GM12878 (cell line): ENCODE data around the gene ZNF416. TPM values are rescaled to one million over a fixed set of nuclear protein-coding genes. Genes with fewer than 3 reads are reported as not detected.

Experiments
- ATAC-seq: fragments of 200-7000 bp; cut with Tn5 transposase; 3 replicates; pipeline ENCODE4 v1.9.1; 2020; ENCODE audit warnings: mild to moderate bottlenecking, moderate library complexity
- BruUV-seq: library from RNA; stranded (reverse); fragments of 400-500 nt; replicated peaks from 2 replicates; lab custom pipeline; 2021; lab: Mats Ljungman, UMichigan
- CTCF ChIA-PET: fragments of 300-600 bp; sonication (Branson Sonifier 250); formaldehyde crosslinking; extraction: SDS; loops from one replicate; lab custom pipeline; 2021; ENCODE audit warnings: inconsistent platforms; lab: Yijun Ruan, JAX
- POLR2A ChIA-PET: fragments of 350-600 bp; formaldehyde crosslinking; extraction: SDS; loops from one replicate; lab custom pipeline; 2021; ENCODE audit warnings: inconsistent platforms; lab: Charles Lee
- RAD21 ChIA-PET: fragments of 300-600 bp; sonication (Branson Sonifier 250); formaldehyde crosslinking; loops from one replicate; lab custom pipeline; 2023; ENCODE audit warnings: antibody characterized with exemption; ENCODE audit not compliant: unreplicated experiment; lab: Charles Lee
- SMC1A ChIA-PET: fragments of 300-600 bp; sonication (Branson Sonifier 250); formaldehyde crosslinking; loops from one replicate; lab custom pipeline; 2023; ENCODE audit not compliant: unreplicated experiment, uncharacterized antibody; lab: Charles Lee
- DNase-seq: peaks from one replicate; pipeline ENCODE4 v3.0.0-alpha.2; 2011; ENCODE audit warnings: low read depth, low spot score
- FAIRE-seq: peaks from 3 replicates; lab custom pipeline; 2011; peaks lifted over from hg19 to GRCh38; lab: Jason Lieb, UNC
- H2AFZ ChIP-seq: 2 replicates; pipeline ENCODE4 v1.6.0; 2011; ENCODE audit warnings: low read depth, low read length, control low read depth; ENCODE audit not compliant: control insufficient read depth
- H3K27ac ChIP-seq: 2 replicates; pipeline ENCODE4 v1.5.1; 2011; ENCODE audit warnings: control low read depth; ENCODE audit not compliant: control insufficient read depth, insufficient read depth
- H3K27me3 ChIP-seq, 2 experiments: replicated peaks in 1 of 2; 2 replicates each; pipeline versions ENCODE4 v1.6.0 to v1.6.1; 2011; ENCODE audit warnings: low read length in 1 of 2; ENCODE audit not compliant: control insufficient read depth in 2 of 2, insufficient read depth in 2 of 2
- H3K36me3 ChIP-seq, 2 experiments: 2 replicates each; pipeline ENCODE4 v1.5.1; 2011; ENCODE audit warnings: low read length in 1 of 2; ENCODE audit not compliant: control insufficient read depth in 2 of 2, insufficient read depth in 2 of 2
- H3K4me1 ChIP-seq: 2 replicates; pipeline ENCODE4 v1.6.1; 2011; ENCODE audit warnings: mild to moderate bottlenecking, low read length, moderate library complexity, mixed read lengths; ENCODE audit not compliant: control insufficient read depth, insufficient read depth
- H3K4me2 ChIP-seq: 2 replicates; pipeline ENCODE4 v1.6.0; 2011; ENCODE audit warnings: control low read depth; ENCODE audit not compliant: control insufficient read depth, insufficient read depth
- H3K4me3 ChIP-seq: fragments of 200-600 bp; sonication (generic); 2 replicates; pipeline ENCODE4 v1.5.1; 2016
- H3K79me2 ChIP-seq: 2 replicates; pipeline ENCODE4 v1.6.0; 2011; ENCODE audit warnings: low read length; ENCODE audit not compliant: control insufficient read depth, insufficient read depth
- H3K9ac ChIP-seq: 2 replicates; pipeline ENCODE4 v1.8.0; 2011; ENCODE audit warnings: low read length, control low read depth, mixed read lengths; ENCODE audit not compliant: control insufficient read depth, insufficient read depth
- H3K9me3 ChIP-seq: replicated peaks from 3 replicates; pipeline ENCODE4 v1.5.1; 2011; ENCODE audit warnings: mild to moderate bottlenecking, low read length; ENCODE audit not compliant: control insufficient read depth, insufficient read depth
- H4K20me1 ChIP-seq: 2 replicates; pipeline ENCODE4 v1.6.0; 2011; ENCODE audit not compliant: control insufficient read depth, insufficient read depth
- RELA ChIP-seq: fragments of 450-650 bp; IDR thresholded peaks from 2 replicates; pipeline ENCODE4 v1.8.0; 2014; ENCODE audit warnings: borderline replicate concordance; ENCODE audit not compliant: partially characterized antibody
- RUNX3 ChIP-seq: IDR thresholded peaks from 2 replicates; pipeline ENCODE4 v1.6.1; 2012; ENCODE audit warnings: low read length, inconsistent platforms
- TBL1XR1 ChIP-seq: IDR thresholded peaks from 2 replicates; pipeline ENCODE4 v1.6.1; 2012; ENCODE audit warnings: low read depth, low read length, improper control_type of control experiment
- WGBS: methylation state at CpG from one replicate; pipeline ENCODE4 v1.1.6; 2016; ENCODE audit warnings: low lambda C conversion rate; ENCODE audit not compliant: insufficient replicate concordance, insufficient coverage; ENCODE audit errors: missing lambda C conversion rate; 5-methylcytosine and 5-hydroxymethylcytosine counted together
- in situ Hi-C: fragments of 300-500 bp; cut with MboI; formaldehyde crosslinking; loops from 9 replicates; pipeline ENCODE4 v1.14.3; 2018; ENCODE audit warnings: mixed read lengths
- intact Hi-C: fragments of 100-400 bp; cut with micrococcal nuclease; formaldehyde crosslinking; loops from one replicate; pipeline ENCODE4 v1.14.2; 2022; ENCODE audit not compliant: unreplicated experiment
- polyA plus RNA-seq, 11 experiments: library from polyadenylated mRNA; depleted of rRNA in 4 of 11; unstranded in 6 of 11; stranded (reverse) in 5 of 11; fragments of >200 nt; fragmentation: Nextera tagmentation in 4 of 11; fragmentation: Illumina TruSeq in 1 of 11; extraction: Ambion mirVana in 4 of 11; extraction: Trizol in 1 of 11; gene quantifications; 1 replicate in 1 of 11; 2 replicates in 10 of 11; pipeline versions ENCODE4 v1.2.1 to v1.2.3, GENCODE V29; 2011 to 2016; ENCODE audit warnings: inconsistent platforms in 2 of 11, missing spikeins in 2 of 11, low read depth in 1 of 11
- total RNA-seq, 4 experiments: library from RNA; depleted of rRNA in 3 of 4; stranded (reverse); fragments of >200 nt in 3 of 4; fragmentation: Illumina TruSeq in 1 of 4; extraction: Trizol in 1 of 4; gene quantifications; 2 replicates each; pipeline versions ENCODE4 v1.2.1 to v1.2.3, GENCODE V29; 2013 to 2021
- TF ChIP-seq, protein P1 (sequence below): IDR thresholded peaks from 2 replicates; pipeline ENCODE4 v1.6.1; 2012; ENCODE audit warnings: low read length, inconsistent platforms
- TF ChIP-seq, protein P2 (sequence below): fragments of 450-650 bp; IDR thresholded peaks from 2 replicates; pipeline ENCODE4 v1.6.1; 2016; ENCODE audit warnings: mild to moderate bottlenecking

The ZNF416 gene
- total and polyA plus RNA-seq, 10 of the 15 experiments (the other 5 are each of a cell fraction or from before 2014, with no cell fraction given), result 1.2 to 5.4 (median 4.7) TPM

DNA sequence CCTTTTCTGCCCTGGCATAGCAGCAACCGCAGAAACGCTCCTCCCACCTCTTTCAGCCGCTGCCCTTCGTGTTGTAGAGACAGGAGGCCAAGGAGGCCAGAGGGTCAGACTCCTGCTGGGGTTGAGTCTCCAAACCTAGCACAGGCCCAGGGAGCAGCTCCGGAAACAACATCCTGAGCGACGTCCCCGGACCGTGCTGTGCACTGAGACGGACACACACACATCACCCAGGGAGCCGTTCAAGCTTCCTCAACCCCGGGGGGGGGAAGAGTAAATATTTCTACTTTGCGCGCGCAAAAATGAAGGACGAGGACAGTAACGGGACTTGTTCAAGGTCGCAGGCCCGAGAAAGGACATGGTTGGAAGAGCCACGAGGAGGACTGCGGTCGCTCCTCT, 19.7 kb downstream of the ZNF416 start:
- Histone ChIP-seq H3K4me3 (peak overlapping the region; percentile 83), H3K27me3 (no peaks in the 10 kb centered on the region), H3K27ac (peak overlapping the region; percentile 70), H3K79me2 (peaks cover 12% of the 10 kb centered on the region), H3K9me3 (peaks cover 8% of the 10 kb centered on the region; the same call in 2 of the 3 replicates), H2AFZ (peak overlapping the region; percentile 88), H3K36me3 (peaks cover 0 to 2% of the 10 kb centered on the region in 2 experiments; a peak in 2 of 4 replicates), H3K4me2 (peak overlapping the region; percentile 86), H3K9ac (peak overlapping the region; percentile 83), H3K4me1 (no peaks in the 10 kb centered on the region), H4K20me1 (no peaks in the 10 kb centered on the region)
- ATAC-seq, result peak; percentile 72
- FAIRE-seq, result no peak
- ChIA-PET CTCF (no interaction called here), SMC1A (no interaction called here), RAD21 (no interaction called here), POLR2A (no interaction called here)
- intact Hi-C loops (no loop called here), in situ Hi-C loops (no loop called here)
- DNase-seq, result no peak
- no TSS peak for BruUV-seq
- TF ChIP-seq RUNX3, result 0 out of 2 replicates have a peak, but pooled peaks have one; percentile 8
- TF ChIP-seq TBL1XR1, result no peak
- TF ChIP-seq RELA, result no peak
- TF ChIP-seq, protein P1, sequence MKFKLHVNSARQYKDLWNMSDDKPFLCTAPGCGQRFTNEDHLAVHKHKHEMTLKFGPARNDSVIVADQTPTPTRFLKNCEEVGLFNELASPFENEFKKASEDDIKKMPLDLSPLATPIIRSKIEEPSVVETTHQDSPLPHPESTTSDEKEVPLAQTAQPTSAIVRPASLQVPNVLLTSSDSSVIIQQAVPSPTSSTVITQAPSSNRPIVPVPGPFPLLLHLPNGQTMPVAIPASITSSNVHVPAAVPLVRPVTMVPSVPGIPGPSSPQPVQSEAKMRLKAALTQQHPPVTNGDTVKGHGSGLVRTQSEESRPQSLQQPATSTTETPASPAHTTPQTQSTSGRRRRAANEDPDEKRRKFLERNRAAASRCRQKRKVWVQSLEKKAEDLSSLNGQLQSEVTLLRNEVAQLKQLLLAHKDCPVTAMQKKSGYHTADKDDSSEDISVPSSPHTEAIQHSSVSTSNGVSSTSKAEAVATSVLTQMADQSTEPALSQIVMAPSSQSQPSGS, result no peak
- TF ChIP-seq, protein P2, sequence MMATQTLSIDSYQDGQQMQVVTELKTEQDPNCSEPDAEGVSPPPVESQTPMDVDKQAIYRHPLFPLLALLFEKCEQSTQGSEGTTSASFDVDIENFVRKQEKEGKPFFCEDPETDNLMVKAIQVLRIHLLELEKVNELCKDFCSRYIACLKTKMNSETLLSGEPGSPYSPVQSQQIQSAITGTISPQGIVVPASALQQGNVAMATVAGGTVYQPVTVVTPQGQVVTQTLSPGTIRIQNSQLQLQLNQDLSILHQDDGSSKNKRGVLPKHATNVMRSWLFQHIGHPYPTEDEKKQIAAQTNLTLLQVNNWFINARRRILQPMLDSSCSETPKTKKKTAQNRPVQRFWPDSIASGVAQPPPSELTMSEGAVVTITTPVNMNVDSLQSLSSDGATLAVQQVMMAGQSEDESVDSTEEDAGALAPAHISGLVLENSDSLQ, result peak; percentile 19; the same call in 1 of the 2 replicates
- 4% methylated on average over 20 of the region's 22 CpGs for WGBS
